Measurements from ENCODE around the gene ZFYVE26.

ZFYVE26 gene

GRCh38 chr14:67817750-67818438, 1.5 kb upstream of the ZFYVE26 start:
- DNase-seq (ENCODE audit: low read depth, low spot score) = no peak
- no peak overlapping the region for H3K27ac ChIP-seq

- DNase-seq (ENCODE audit: low read depth, low spot score) = no peak
- H3K27ac ChIP-seq = peak overlapping the region; percentile 63
These were observed 691 bp downstream of the ZFYVE26 start for GRCh38 chr14:67815573-67816225.

- H3K27ac ChIP-seq = no peak overlapping the region
- DNase-seq (ENCODE audit: low read depth, low spot score) = no peak
These were observed 1.6 kb downstream of the ZFYVE26 start for GRCh38 chr14:67814821-67815220.

- DNase-seq (ENCODE audit: low read depth, low spot score) = no peak
- H3K27ac ChIP-seq = no peak overlapping the region
These were observed 10.1 kb downstream of the ZFYVE26 start for GRCh38 chr14:67806246-67806645.

- DNase-seq (ENCODE audit: low read depth, low spot score) = no peak
- no peak overlapping the region for H3K27ac ChIP-seq
These were observed 15.6 kb downstream of the ZFYVE26 start for GRCh38 chr14:67800743-67801142.

- DNase-seq (ENCODE audit: low read depth, low spot score) = no peak
- H3K27ac ChIP-seq = no peak overlapping the region
These were observed 17.7 kb downstream of the ZFYVE26 start for GRCh38 chr14:67798731-67799130.

GRCh38 chr14:67787673-67788072, 28.7 kb downstream of the ZFYVE26 start:
- H3K27ac ChIP-seq = no peak overlapping the region
- DNase-seq (ENCODE audit: low read depth, low spot score) = no peak

- DNase-seq (ENCODE audit: low read depth, low spot score) = no peak
- H3K27ac ChIP-seq = no peak overlapping the region
These were observed 30.9 kb downstream of the ZFYVE26 start for GRCh38 chr14:67785270-67786109.

GRCh38 chr14:67784244-67784823, 32.1 kb downstream of the ZFYVE26 start:
- H3K27ac ChIP-seq = no peak overlapping the region
- no peak for DNase-seq (ENCODE audit: low read depth, low spot score)

GRCh38 chr14:67782090-67782489, 34.3 kb downstream of the ZFYVE26 start:
- DNase-seq (ENCODE audit: low read depth, low spot score) = no peak
- H3K27ac ChIP-seq = no peak overlapping the region

GRCh38 chr14:67778792-67779191, 37.6 kb downstream of the ZFYVE26 start:
- H3K27ac ChIP-seq = no peak overlapping the region
- DNase-seq (ENCODE audit: low read depth, low spot score) = no peak

GRCh38 chr14:67776653-67777322, 39.6 kb downstream of the ZFYVE26 start:
- no peak overlapping the region for H3K27ac ChIP-seq
- no peak for DNase-seq (ENCODE audit: low read depth, low spot score)

- no peak overlapping the region for H3K27ac ChIP-seq
- DNase-seq (ENCODE audit: low read depth, low spot score) = no peak
These were observed 42.5 kb downstream of the ZFYVE26 start for GRCh38 chr14:67773844-67774377.

- no peak overlapping the region for H3K27ac ChIP-seq
- DNase-seq (ENCODE audit: low read depth, low spot score) = no peak
These were observed 48.2 kb downstream of the ZFYVE26 start for GRCh38 chr14:67768219-67768618.

- peak overlapping the region; percentile 20 for H3K27ac ChIP-seq
- DNase-seq (ENCODE audit: low read depth, low spot score) = no peak
These were observed 50.2 kb downstream of the ZFYVE26 start for GRCh38 chr14:67766035-67766680.

- DNase-seq (ENCODE audit: low read depth, low spot score) = peak; percentile 31
These were observed 51.1 kb downstream of the ZFYVE26 start for GRCh38 chr14:67765192-67765834.

GRCh38 chr14:67764496-67764895, 51.9 kb downstream of the ZFYVE26 start:
- no peak overlapping the region for H3K27ac ChIP-seq

More at GRCh38 chr14:67765192-67765834, 51.1 kb downstream of the ZFYVE26 start:
- peak overlapping the region; percentile 20 for H3K27ac ChIP-seq

GRCh38 chr14:67763158-67763822, 53.1 kb downstream of the ZFYVE26 start:
- no peak overlapping the region for H3K27ac ChIP-seq
- no peak for DNase-seq (ENCODE audit: low read depth, low spot score)

More at GRCh38 chr14:67764496-67764895, 51.9 kb downstream of the ZFYVE26 start:
- no peak for DNase-seq (ENCODE audit: low read depth, low spot score)

Measured in epithelial cell of prostate (primary cell).